IMR-90 (cell line): ENCODE measurements around the gene OGFOD3. TPM values are rescaled to one million over a fixed set of nuclear protein-coding genes. Genes with fewer than 3 reads are reported as not detected.

ENCODE experiments used
- ATAC-seq: fragments of 200-7000 bp; cut with Tn5 transposase; 2 replicates; pipeline ENCODE4 v1.9.1; 2020; ENCODE audit warnings: low read depth, mild to moderate bottlenecking, moderate library complexity
- BruUV-seq: library from RNA; stranded (reverse); fragments of 400-500 nt; replicated peaks from 2 replicates; lab custom pipeline; 2021; lab: Mats Ljungman, UMichigan
- CTCF ChIA-PET: fragments of 300-600 bp; formaldehyde crosslinking; extraction: SDS; loops from one replicate; lab custom pipeline; 2021; ENCODE audit warnings: antibody characterized with exemption; lab: Yijun Ruan, JAX
- POLR2A ChIA-PET: fragments of 300-600 bp; sonication (Branson Sonifier 250); formaldehyde crosslinking; loops from one replicate; lab custom pipeline; 2022; ENCODE audit warnings: antibody characterized with exemption; ENCODE audit not compliant: unreplicated experiment; lab: Charles Lee
- DNase-seq: peaks from one replicate; pipeline ENCODE4 v3.0.0; 2013
- H2AFZ ChIP-seq: replicated peaks from 2 replicates; pipeline ENCODE3; 2013; ENCODE audit warnings: low read length, mild to moderate bottlenecking; ENCODE audit not compliant: poor library complexity
- H2AK5ac ChIP-seq: 2 replicates; pipeline ENCODE4 v1.6.1; 2013; ENCODE audit warnings: low read depth, low read length, inconsistent platforms
- H2AK9ac ChIP-seq: replicated peaks from 2 replicates; pipeline ENCODE3; 2013; ENCODE audit warnings: mild to moderate bottlenecking, low read depth, low read length, moderate library complexity; ENCODE audit not compliant: poor library complexity
- H2BK120ac ChIP-seq: 2 replicates; pipeline ENCODE4 v1.6.1; 2013; ENCODE audit warnings: low read depth, low read length, inconsistent platforms
- H2BK15ac ChIP-seq: 3 replicates; pipeline ENCODE4 v1.6.1; 2013; ENCODE audit warnings: low read depth, low read length, inconsistent platforms
- H2BK20ac ChIP-seq: 2 replicates; pipeline ENCODE4 v1.6.1; 2013; ENCODE audit warnings: low read depth, mild to moderate bottlenecking, inconsistent platforms, low read length, moderate library complexity
- H2BK5ac ChIP-seq: 2 replicates; pipeline ENCODE4 v1.6.1; 2013; ENCODE audit warnings: mild to moderate bottlenecking, low read depth, low read length, inconsistent platforms; ENCODE audit not compliant: poor library complexity, severe bottlenecking
- H3K14ac ChIP-seq: replicated peaks from 2 replicates; pipeline ENCODE4 v1.6.1; 2013; ENCODE audit warnings: low read depth, low read length, inconsistent platforms
- H3K18ac ChIP-seq: 2 replicates; pipeline ENCODE4 v1.6.1; 2013; ENCODE audit warnings: low read depth, low read length, control low read depth
- H3K23ac ChIP-seq: 2 replicates; pipeline ENCODE4 v1.6.1; 2013; ENCODE audit warnings: low read depth, low read length, inconsistent platforms
- H3K27ac ChIP-seq: 2 replicates; pipeline ENCODE4 v1.5.1; 2013; ENCODE audit warnings: mild to moderate bottlenecking, control low read depth, low read length; ENCODE audit not compliant: insufficient read depth
- H3K27me3 ChIP-seq: 2 replicates; pipeline ENCODE4 v1.6.1; 2013; ENCODE audit warnings: low read length; ENCODE audit not compliant: control insufficient read depth, insufficient read depth
- H3K36me3 ChIP-seq: 2 replicates; pipeline ENCODE4 v1.6.1; 2013; ENCODE audit warnings: low read length, mixed read lengths; ENCODE audit not compliant: control insufficient read depth, insufficient read depth
- H3K4ac ChIP-seq: 2 replicates; pipeline ENCODE4 v1.6.1; 2013; ENCODE audit warnings: low read depth, low read length, inconsistent platforms
- H3K4me1 ChIP-seq: 2 replicates; pipeline ENCODE4 v1.6.1; 2013; ENCODE audit warnings: low read length, mixed read lengths; ENCODE audit not compliant: control insufficient read depth, insufficient read depth
- H3K4me2 ChIP-seq: 2 replicates; pipeline ENCODE4 v1.6.1; 2013; ENCODE audit warnings: low read depth, mild to moderate bottlenecking, control low read depth, low read length, moderate library complexity
- H3K4me3 ChIP-seq: 2 replicates; pipeline ENCODE4 v1.5.1; 2013; ENCODE audit warnings: low read depth, mild to moderate bottlenecking, control low read depth, low read length, moderate library complexity; ENCODE audit not compliant: insufficient read depth
- H3K56ac ChIP-seq: 2 replicates; pipeline ENCODE4 v1.6.1; 2013; ENCODE audit warnings: low read length, inconsistent platforms; ENCODE audit not compliant: insufficient read depth; ENCODE audit errors: extremely low read depth
- H3K79me1 ChIP-seq, 2 experiments: 2 replicates each; pipeline ENCODE4 v1.6.1; 2013; ENCODE audit warnings: low read length in 2 of 2, inconsistent platforms in 1 of 2, low read depth in 1 of 2
- H3K9ac ChIP-seq: 2 replicates; pipeline ENCODE4 v1.6.1; 2013; ENCODE audit warnings: low read depth, low read length, control low read depth
- H3K9me1 ChIP-seq: 2 replicates; pipeline ENCODE4 v1.6.1; 2013; ENCODE audit warnings: low read length, inconsistent platforms; ENCODE audit not compliant: insufficient read depth
- H3K9me3 ChIP-seq: 2 replicates; pipeline ENCODE4 v1.6.1; 2013; ENCODE audit warnings: low read length; ENCODE audit not compliant: control insufficient read depth, insufficient read depth
- H4K20me1 ChIP-seq: 2 replicates; pipeline ENCODE4 v1.6.1; 2013; ENCODE audit warnings: low read length, inconsistent platforms; ENCODE audit not compliant: insufficient read depth
- H4K5ac ChIP-seq: 2 replicates; pipeline ENCODE4 v1.6.1; 2013; ENCODE audit warnings: mild to moderate bottlenecking, low read depth, low read length, control low read depth
- H4K8ac ChIP-seq, 2 experiments: 2 replicates each; pipeline ENCODE4 v1.6.1; 2013; ENCODE audit warnings: low read depth in 2 of 2, low read length in 2 of 2, control low read depth in 1 of 2, inconsistent platforms in 1 of 2
- H4K91ac ChIP-seq: 2 replicates; pipeline ENCODE4 v1.6.1; 2013; ENCODE audit warnings: low read depth, low read length, inconsistent platforms; ENCODE audit not compliant: insufficient read depth
- CEBPB ChIP-seq: IDR thresholded peaks from 2 replicates; pipeline ENCODE4 v1.6.1; 2012; ENCODE audit warnings: low read depth, low read length, improper control_type of control experiment
- FOS ChIP-seq: fragments of 150-350 bp; IDR thresholded peaks from 2 replicates; pipeline ENCODE4 v1.6.1; 2016; ENCODE audit warnings: low read depth, low read length
- RAD21 ChIP-seq: IDR thresholded peaks from 2 replicates; pipeline ENCODE4 v1.6.1; 2012; ENCODE audit warnings: low read length, improper control_type of control experiment
- USF2 ChIP-seq: fragments of 150-350 bp; IDR thresholded peaks from 2 replicates; pipeline ENCODE4 v1.6.1; 2017; ENCODE audit warnings: mild to moderate bottlenecking, antibody characterized with exemption, low read length, low read depth
- WGBS, 2 experiments: methylation state at CpG; one replicate each; pipeline versions ENCODE4 v1.1.5 to v1.1.7; 2013; ENCODE audit warnings: missing lambda C conversion rate in 2 of 2; ENCODE audit not compliant: insufficient read length in 1 of 2; ENCODE audit errors: extremely low coverage in 2 of 2; 5-methylcytosine and 5-hydroxymethylcytosine counted together
- dilution Hi-C: fragments of 300-500 bp; cut with HindIII; formaldehyde crosslinking; loops from one replicate; pipeline ENCODE4 v1.14.3; 2018; ENCODE audit warnings: low sequenced_read_pairs; ENCODE audit not compliant: unreplicated experiment
- in situ Hi-C: fragments of 300-500 bp; cut with MboI; formaldehyde crosslinking; loops from 3 replicates; pipeline ENCODE4 v1.14.3; 2019; ENCODE audit warnings: low sequenced_read_pairs, inconsistent platforms, mixed read lengths
- intact Hi-C: fragments of 100-400 bp; cut with micrococcal nuclease; formaldehyde crosslinking; loops from 2 replicates; pipeline ENCODE4 v1.10.0; 2022
- polyA plus RNA-seq, 3 experiments: library from polyadenylated mRNA; depleted of rRNA; stranded (reverse); fragments of >200 nt; gene quantifications; 2 replicates each; pipeline ENCODE4 v1.2.3, GENCODE V29; 2012; ENCODE audit warnings: low replicate concordance in 1 of 3
- total RNA-seq: library from RNA; depleted of rRNA; stranded (reverse); fragments of >200 nt; gene quantifications from 2 replicates; pipeline ENCODE4 v1.2.3, GENCODE V29; 2012

The OGFOD3 gene
- total and polyA plus RNA-seq, 2 of the 4 experiments (the other 2 are of a cell fraction) = 25.3 to 33.4 TPM

- no peak overlapping the region for H4K5ac ChIP-seq
- CTCF ChIA-PET = no interaction called here
- H2AFZ ChIP-seq = no peak overlapping the region
- no peak overlapping the region for H3K56ac ChIP-seq
- no peaks in the 10 kb centered on the region for H3K9me3 ChIP-seq
- peaks cover 10% of the 10 kb centered on the region; the same call in 1 of the 2 replicates for H3K36me3 ChIP-seq
- H3K14ac ChIP-seq = no peak overlapping the region
- no peak overlapping the region for H3K18ac ChIP-seq
- no peak overlapping the region for H2BK5ac ChIP-seq
- no peak for DNase-seq
- H3K4ac ChIP-seq = no peak overlapping the region
- H3K23ac ChIP-seq = no peak overlapping the region
- H3K27me3 ChIP-seq = peaks cover 28% of the 10 kb centered on the region
- in situ Hi-C loops = no loop called here
- intact Hi-C loops = no loop called here
- no peaks in the 10 kb centered on the region for H4K20me1 ChIP-seq
- H4K91ac ChIP-seq = no peak overlapping the region
- no peak overlapping the region for H3K4me3 ChIP-seq
- H2BK15ac ChIP-seq = no peak overlapping the region
- POLR2A ChIA-PET = no interaction called here
- no peak overlapping the region for H2AK5ac ChIP-seq
- WGBS, 2 experiments = 100% methylated on average over 6 of the region's 21 CpGs; no CpG with 5 or more reads in 1 of the 2 experiments
- H3K9ac ChIP-seq = no peak overlapping the region
- H3K79me1 ChIP-seq = no peaks in the 10 kb centered on the region
- H2AK9ac ChIP-seq = no peak overlapping the region
- BruUV-seq = no TSS peak
- H4K8ac ChIP-seq = no peak overlapping the region
- no peak overlapping the region for H2BK20ac ChIP-seq
- H3K27ac ChIP-seq = no peak overlapping the region
- no peak overlapping the region for H3K4me2 ChIP-seq
- dilution Hi-C loops = no loop called here
- H3K4me1 ChIP-seq = peaks cover 2% of the 10 kb centered on the region
- TF ChIP-seq USF2 (no peak), CEBPB (no peak), RAD21 (no peak), FOS (no peak)
- H2BK120ac ChIP-seq = no peak overlapping the region
- no peak for ATAC-seq
- H3K9me1 ChIP-seq = no peaks in the 10 kb centered on the region
These were observed 29.5 kb downstream of the OGFOD3 start for GRCh38 chr17:82388922-82389283.
